ENCODE data around the gene WDR53.

DNA sequence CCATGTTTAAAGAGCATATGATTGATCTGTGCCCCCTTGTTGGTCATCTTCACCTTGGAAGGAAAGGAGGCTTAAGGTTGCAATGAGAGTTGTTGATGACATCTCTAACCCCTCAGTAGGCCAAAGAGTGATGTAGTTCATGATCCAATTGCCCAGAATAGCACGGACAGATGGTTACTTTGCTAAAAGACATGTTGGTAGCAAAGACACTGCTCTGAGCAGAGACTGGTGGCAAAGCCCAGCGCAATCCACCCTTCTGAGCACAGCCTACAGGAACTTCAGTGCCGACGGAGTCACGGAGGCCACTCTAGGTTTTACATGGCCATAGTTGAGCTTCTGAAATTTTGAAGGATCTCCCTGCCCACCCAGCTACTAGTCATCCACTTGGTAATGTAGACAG lies 21.9 kb upstream of the WDR53 start:
- no peak for TF ChIP-seq EZH2 (IDR thresholded peaks at IDR 0.05)
- no peak for TF ChIP-seq POLR2AphosphoS5 (IDR thresholded peaks at IDR 0.05; ENCODE audit: borderline replicate concordance, low read depth, low read length)

Measured in SK-N-MC (cell line).